Measurements from ENCODE around the gene HPCAL4.

HPCAL4 gene

GRCh38 chr1:39721664-39722063 is 30.4 kb upstream of the HPCAL4 start:
- Histone ChIP-seq H3K9ac (ENCODE audit: low read length) (no peak overlapping the region), H3K27me3 (ENCODE audit: control insufficient read depth, insufficient read depth, low read length) (no peaks in the 10 kb centered on the region), H3K36me3 (ENCODE audit: control insufficient read depth, insufficient read depth, low read length) (no peaks in the 10 kb centered on the region), H3K4me1 (ENCODE audit: control insufficient read depth, insufficient read depth, low read length) (no peaks in the 10 kb centered on the region), H3K4me3 (ENCODE audit: low read length) (no peak overlapping the region), H3K27ac (ENCODE audit: low read depth, low read length) (no peak overlapping the region)

GRCh38 chr1:39720094-39720999 is 29.1 kb upstream of the HPCAL4 start:
- Histone ChIP-seq H3K36me3 (ENCODE audit: control insufficient read depth, insufficient read depth, low read length) (no peaks in the 10 kb centered on the region), H3K4me3 (ENCODE audit: low read length) (no peak overlapping the region), H3K27ac (ENCODE audit: low read depth, low read length) (no peak overlapping the region), H3K9ac (ENCODE audit: low read length) (no peak overlapping the region), H3K4me1 (ENCODE audit: control insufficient read depth, insufficient read depth, low read length) (no peaks in the 10 kb centered on the region), H3K27me3 (ENCODE audit: control insufficient read depth, insufficient read depth, low read length) (no peaks in the 10 kb centered on the region)

- no peaks in the 10 kb centered on the region for H3K27me3 ChIP-seq (ENCODE audit: control insufficient read depth, insufficient read depth, low read length)
- no peak overlapping the region for H3K9ac ChIP-seq (ENCODE audit: low read length)
- no peak overlapping the region for H3K4me3 ChIP-seq (ENCODE audit: low read length)
- no peak overlapping the region for H3K27ac ChIP-seq (ENCODE audit: low read depth, low read length)
- no peaks in the 10 kb centered on the region for H3K36me3 ChIP-seq (ENCODE audit: control insufficient read depth, insufficient read depth, low read length)
- H3K4me1 ChIP-seq (ENCODE audit: control insufficient read depth, insufficient read depth, low read length): no peaks in the 10 kb centered on the region
Measured at GRCh38 chr1:39717809-39718208, 26.6 kb upstream of the HPCAL4 start.

DNA sequence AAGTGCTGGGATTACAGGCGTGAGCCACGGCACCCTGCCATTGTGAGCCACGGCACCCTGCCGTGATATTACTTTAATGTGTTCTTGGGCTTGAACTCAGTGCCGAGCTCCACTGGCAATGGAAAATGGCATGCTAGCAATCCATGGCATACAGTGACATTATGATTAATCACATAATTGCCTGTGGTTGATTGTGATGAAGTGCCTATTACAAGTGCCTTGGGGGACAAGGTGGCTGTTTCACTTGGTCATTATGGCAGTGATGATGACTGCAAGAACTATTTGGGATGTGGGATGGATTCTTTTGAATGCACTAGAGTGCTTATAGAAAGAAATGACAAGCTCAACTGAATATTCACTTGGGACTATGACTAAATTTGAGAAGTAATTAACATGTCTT is 22.3 kb upstream of the HPCAL4 start:
- no peak overlapping the region for H3K4me3 ChIP-seq (ENCODE audit: low read length)
- H3K9ac ChIP-seq (ENCODE audit: low read length): no peak overlapping the region

GRCh38 chr1:39711966-39712340 is 20.7 kb upstream of the HPCAL4 start:
- Histone ChIP-seq H3K9ac (ENCODE audit: low read length) (no peak overlapping the region), H3K4me3 (ENCODE audit: low read length) (no peak overlapping the region), H3K4me1 (ENCODE audit: control insufficient read depth, insufficient read depth, low read length) (no peaks in the 10 kb centered on the region), H3K27me3 (ENCODE audit: control insufficient read depth, insufficient read depth, low read length) (no peaks in the 10 kb centered on the region), H3K27ac (ENCODE audit: low read depth, low read length) (no peak overlapping the region), H3K36me3 (ENCODE audit: control insufficient read depth, insufficient read depth, low read length) (no peaks in the 10 kb centered on the region)

More for the DNA sequence above, 22.3 kb upstream of the HPCAL4 start:
- Histone ChIP-seq H3K27ac (ENCODE audit: low read depth, low read length) (no peak overlapping the region), H3K4me1 (ENCODE audit: control insufficient read depth, insufficient read depth, low read length) (no peaks in the 10 kb centered on the region), H3K27me3 (ENCODE audit: control insufficient read depth, insufficient read depth, low read length) (no peaks in the 10 kb centered on the region), H3K36me3 (ENCODE audit: control insufficient read depth, insufficient read depth, low read length) (no peaks in the 10 kb centered on the region)

GRCh38 chr1:39711104-39711965 is 20.1 kb upstream of the HPCAL4 start:
- no peak overlapping the region for H3K9ac ChIP-seq (ENCODE audit: low read length)
- H3K27ac ChIP-seq (ENCODE audit: low read depth, low read length): no peak overlapping the region
- H3K36me3 ChIP-seq (ENCODE audit: control insufficient read depth, insufficient read depth, low read length): no peaks in the 10 kb centered on the region
- no peaks in the 10 kb centered on the region for H3K27me3 ChIP-seq (ENCODE audit: control insufficient read depth, insufficient read depth, low read length)
- H3K4me3 ChIP-seq (ENCODE audit: low read length): no peak overlapping the region
- H3K4me1 ChIP-seq (ENCODE audit: control insufficient read depth, insufficient read depth, low read length): no peaks in the 10 kb centered on the region

DNA sequence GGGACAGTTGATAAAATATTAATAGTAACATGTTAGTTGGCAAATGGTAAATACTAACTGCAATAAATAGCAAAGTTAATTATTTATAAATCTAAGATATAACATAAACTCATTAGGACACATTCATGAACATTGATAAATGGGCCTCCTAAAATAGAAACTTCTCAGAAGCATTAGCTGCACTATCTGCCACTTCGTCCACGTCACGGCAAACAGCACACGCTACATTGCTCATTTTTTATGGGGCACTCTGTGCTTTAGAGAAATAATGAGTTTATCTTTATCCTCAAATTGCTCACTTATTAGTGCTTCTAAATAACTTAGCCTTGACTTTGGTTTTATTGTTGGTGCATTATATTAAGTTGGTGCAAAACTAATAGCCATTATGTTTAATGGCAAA is 16.3 kb upstream of the HPCAL4 start:
- H3K27ac ChIP-seq (ENCODE audit: low read depth, low read length): no peak overlapping the region
- no peaks in the 10 kb centered on the region for H3K4me1 ChIP-seq (ENCODE audit: control insufficient read depth, insufficient read depth, low read length)
- H3K4me3 ChIP-seq (ENCODE audit: low read length): no peak overlapping the region
- no peak overlapping the region for H3K9ac ChIP-seq (ENCODE audit: low read length)
- no peaks in the 10 kb centered on the region for H3K27me3 ChIP-seq (ENCODE audit: control insufficient read depth, insufficient read depth, low read length)
- H3K36me3 ChIP-seq (ENCODE audit: control insufficient read depth, insufficient read depth, low read length): no peaks in the 10 kb centered on the region

DNA sequence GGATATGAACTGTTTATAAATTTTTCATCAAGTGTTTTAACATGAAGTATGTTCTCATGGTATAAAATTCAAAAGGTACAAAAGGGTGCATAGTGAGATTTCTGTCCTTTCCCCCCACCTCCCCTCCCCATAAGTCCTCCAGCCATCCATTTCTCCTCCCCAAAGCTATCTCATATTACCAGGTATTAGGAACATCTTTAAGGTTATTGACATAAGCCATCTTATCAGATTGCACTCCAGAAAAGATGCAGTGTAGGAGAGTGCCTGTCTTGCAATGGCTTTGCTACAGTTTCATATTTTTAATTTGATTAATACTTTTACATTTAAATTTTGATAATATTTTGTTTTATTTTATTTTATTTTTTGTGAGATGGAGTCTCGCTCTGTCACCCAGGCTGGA is 13.5 kb upstream of the HPCAL4 start:
- Histone ChIP-seq H3K4me1 (ENCODE audit: control insufficient read depth, insufficient read depth, low read length) (no peaks in the 10 kb centered on the region), H3K4me3 (ENCODE audit: low read length) (no peak overlapping the region), H3K9ac (ENCODE audit: low read length) (no peak overlapping the region), H3K27me3 (ENCODE audit: control insufficient read depth, insufficient read depth, low read length) (peaks cover 4% of the 10 kb centered on the region), H3K27ac (ENCODE audit: low read depth, low read length) (no peak overlapping the region), H3K36me3 (ENCODE audit: control insufficient read depth, insufficient read depth, low read length) (no peaks in the 10 kb centered on the region)

- H3K9ac ChIP-seq (ENCODE audit: low read length): no peak overlapping the region
- H3K27me3 ChIP-seq (ENCODE audit: control insufficient read depth, insufficient read depth, low read length): peaks cover 4% of the 10 kb centered on the region
- no peak overlapping the region for H3K27ac ChIP-seq (ENCODE audit: low read depth, low read length)
- no peaks in the 10 kb centered on the region for H3K4me1 ChIP-seq (ENCODE audit: control insufficient read depth, insufficient read depth, low read length)
- no peaks in the 10 kb centered on the region for H3K36me3 ChIP-seq (ENCODE audit: control insufficient read depth, insufficient read depth, low read length)
- no peak overlapping the region for H3K4me3 ChIP-seq (ENCODE audit: low read length)
Measured at GRCh38 chr1:39701049-39701439, 9.8 kb upstream of the HPCAL4 start.

GRCh38 chr1:39700348-39700747 is 9.1 kb upstream of the HPCAL4 start:
- H3K9ac ChIP-seq (ENCODE audit: low read length): no peak overlapping the region
- no peak overlapping the region for H3K4me3 ChIP-seq (ENCODE audit: low read length)
- no peak overlapping the region for H3K27ac ChIP-seq (ENCODE audit: low read depth, low read length)
- H3K4me1 ChIP-seq (ENCODE audit: control insufficient read depth, insufficient read depth, low read length): no peaks in the 10 kb centered on the region
- H3K36me3 ChIP-seq (ENCODE audit: control insufficient read depth, insufficient read depth, low read length): no peaks in the 10 kb centered on the region
- peaks cover 4% of the 10 kb centered on the region for H3K27me3 ChIP-seq (ENCODE audit: control insufficient read depth, insufficient read depth, low read length)

GRCh38 chr1:39699419-39699818 is 8.2 kb upstream of the HPCAL4 start:
- Histone ChIP-seq H3K9ac (ENCODE audit: low read length) (no peak overlapping the region), H3K36me3 (ENCODE audit: control insufficient read depth, insufficient read depth, low read length) (no peaks in the 10 kb centered on the region), H3K27ac (ENCODE audit: low read depth, low read length) (no peak overlapping the region), H3K4me3 (ENCODE audit: low read length) (no peak overlapping the region), H3K4me1 (ENCODE audit: control insufficient read depth, insufficient read depth, low read length) (no peaks in the 10 kb centered on the region), H3K27me3 (ENCODE audit: control insufficient read depth, insufficient read depth, low read length) (peaks cover 4% of the 10 kb centered on the region)

- Histone ChIP-seq H3K27me3 (ENCODE audit: control insufficient read depth, insufficient read depth, low read length) (peaks cover 4% of the 10 kb centered on the region), H3K27ac (ENCODE audit: low read depth, low read length) (no peak overlapping the region), H3K9ac (ENCODE audit: low read length) (no peak overlapping the region)
Measured at GRCh38 chr1:39698568-39698967, 7.3 kb upstream of the HPCAL4 start.

More at GRCh38 chr1:39698568-39698967, 7.3 kb upstream of the HPCAL4 start:
- no peaks in the 10 kb centered on the region for H3K4me1 ChIP-seq (ENCODE audit: control insufficient read depth, insufficient read depth, low read length)
- H3K4me3 ChIP-seq (ENCODE audit: low read length): no peak overlapping the region
- no peaks in the 10 kb centered on the region for H3K36me3 ChIP-seq (ENCODE audit: control insufficient read depth, insufficient read depth, low read length)

Measured in rectal smooth muscle tissue (tissue), 1 donor.